ENCODE results near the gene KLHL40. TPM values are rescaled to one million over a fixed set of nuclear protein-coding genes. Genes with fewer than 3 reads are reported as not detected.

KLHL40 gene
- total RNA-seq, 1 experiment from 2014 or later: not detected

DNA sequence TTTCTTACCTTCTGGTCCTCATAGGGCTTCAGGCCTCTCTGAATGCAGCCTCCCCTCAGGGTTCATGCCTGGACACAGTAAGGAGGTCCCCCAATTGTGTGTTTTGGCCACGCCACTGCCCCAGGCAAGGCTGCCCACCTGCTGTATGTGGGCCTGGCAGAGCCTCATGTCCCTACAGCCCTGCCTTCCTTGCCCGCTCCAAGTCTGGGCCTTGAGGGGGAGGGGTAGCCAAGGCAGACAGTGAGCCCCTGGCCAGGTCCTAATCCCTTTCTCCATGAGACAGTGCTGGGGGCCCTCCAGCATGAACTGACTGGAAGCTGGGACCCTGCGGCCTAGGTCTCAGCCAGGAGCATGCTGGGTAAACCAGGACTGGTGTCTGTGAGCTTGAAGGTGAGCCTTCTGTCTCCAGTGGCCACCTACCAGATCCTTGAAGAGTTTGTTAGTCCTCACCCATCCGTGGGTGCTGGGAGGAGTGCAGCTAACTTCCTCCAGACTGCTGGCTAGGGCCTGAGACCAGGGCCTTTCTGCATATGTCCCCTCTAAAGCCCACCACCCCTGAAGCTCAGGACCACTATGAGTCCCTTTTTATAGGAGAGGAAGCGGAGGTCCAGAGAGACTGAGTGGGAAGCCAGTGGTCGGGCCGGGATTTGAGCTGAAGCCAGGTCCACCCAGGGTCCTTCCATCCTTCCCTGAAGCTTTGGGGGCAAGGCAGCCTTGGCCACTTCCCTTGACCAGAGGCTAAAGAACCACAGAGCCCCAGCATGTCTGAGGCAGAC is 23.1 kb upstream of the KLHL40 start:
- POLR2A ChIA-PET: no interaction called here
- H3K9me3 ChIP-seq (ENCODE audit: control insufficient read depth, insufficient read depth, low read depth, low read length): no peaks in the 10 kb centered on the region
- no peaks in the 10 kb centered on the region for H3K36me3 ChIP-seq (ENCODE audit: control insufficient read depth, insufficient read depth, low read length)
- ATAC-seq (no peak), DNase-seq (ENCODE audit: low read depth, low spot score) (no peak)
- intact Hi-C loops (cut with micrococcal nuclease; ENCODE audit: unreplicated experiment) (no loop called here), in situ Hi-C loops (cut with HindIII; ENCODE audit: low pct_unique_long_range_greater_than_20kb, low sequenced_read_pairs) (no loop called here)
- H3K27ac ChIP-seq (ENCODE audit: low read length): no peak overlapping the region
- no TSS peak for BruUV-seq (replicated peaks)
- TF ChIP-seq, protein P1, sequence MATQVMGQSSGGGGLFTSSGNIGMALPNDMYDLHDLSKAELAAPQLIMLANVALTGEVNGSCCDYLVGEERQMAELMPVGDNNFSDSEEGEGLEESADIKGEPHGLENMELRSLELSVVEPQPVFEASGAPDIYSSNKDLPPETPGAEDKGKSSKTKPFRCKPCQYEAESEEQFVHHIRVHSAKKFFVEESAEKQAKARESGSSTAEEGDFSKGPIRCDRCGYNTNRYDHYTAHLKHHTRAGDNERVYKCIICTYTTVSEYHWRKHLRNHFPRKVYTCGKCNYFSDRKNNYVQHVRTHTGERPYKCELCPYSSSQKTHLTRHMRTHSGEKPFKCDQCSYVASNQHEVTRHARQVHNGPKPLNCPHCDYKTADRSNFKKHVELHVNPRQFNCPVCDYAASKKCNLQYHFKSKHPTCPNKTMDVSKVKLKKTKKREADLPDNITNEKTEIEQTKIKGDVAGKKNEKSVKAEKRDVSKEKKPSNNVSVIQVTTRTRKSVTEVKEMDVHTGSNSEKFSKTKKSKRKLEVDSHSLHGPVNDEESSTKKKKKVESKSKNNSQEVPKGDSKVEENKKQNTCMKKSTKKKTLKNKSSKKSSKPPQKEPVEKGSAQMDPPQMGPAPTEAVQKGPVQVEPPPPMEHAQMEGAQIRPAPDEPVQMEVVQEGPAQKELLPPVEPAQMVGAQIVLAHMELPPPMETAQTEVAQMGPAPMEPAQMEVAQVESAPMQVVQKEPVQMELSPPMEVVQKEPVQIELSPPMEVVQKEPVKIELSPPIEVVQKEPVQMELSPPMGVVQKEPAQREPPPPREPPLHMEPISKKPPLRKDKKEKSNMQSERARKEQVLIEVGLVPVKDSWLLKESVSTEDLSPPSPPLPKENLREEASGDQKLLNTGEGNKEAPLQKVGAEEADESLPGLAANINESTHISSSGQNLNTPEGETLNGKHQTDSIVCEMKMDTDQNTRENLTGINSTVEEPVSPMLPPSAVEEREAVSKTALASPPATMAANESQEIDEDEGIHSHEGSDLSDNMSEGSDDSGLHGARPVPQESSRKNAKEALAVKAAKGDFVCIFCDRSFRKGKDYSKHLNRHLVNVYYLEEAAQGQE (IDR thresholded peaks at IDR 0.05; ENCODE audit: insufficient read depth in 1 of 2, low read depth in 2 of 2, low read length in 1 of 2): no peak
- TF ChIP-seq POLR2AphosphoS5 (IDR thresholded peaks at IDR 0.05; ENCODE audit: low read depth, low read length): no peak
- CTCF ChIA-PET: no interaction called here
- no peaks in the 10 kb centered on the region for H3K27me3 ChIP-seq (ENCODE audit: control insufficient read depth, insufficient read depth, low read length)
- no peak overlapping the region for H3K4me3 ChIP-seq (ENCODE audit: low read depth in 2 of 2, low read length in 2 of 2)
- H3K4me1 ChIP-seq (ENCODE audit: control insufficient read depth, insufficient read depth, low read length): no peaks in the 10 kb centered on the region

DNA sequence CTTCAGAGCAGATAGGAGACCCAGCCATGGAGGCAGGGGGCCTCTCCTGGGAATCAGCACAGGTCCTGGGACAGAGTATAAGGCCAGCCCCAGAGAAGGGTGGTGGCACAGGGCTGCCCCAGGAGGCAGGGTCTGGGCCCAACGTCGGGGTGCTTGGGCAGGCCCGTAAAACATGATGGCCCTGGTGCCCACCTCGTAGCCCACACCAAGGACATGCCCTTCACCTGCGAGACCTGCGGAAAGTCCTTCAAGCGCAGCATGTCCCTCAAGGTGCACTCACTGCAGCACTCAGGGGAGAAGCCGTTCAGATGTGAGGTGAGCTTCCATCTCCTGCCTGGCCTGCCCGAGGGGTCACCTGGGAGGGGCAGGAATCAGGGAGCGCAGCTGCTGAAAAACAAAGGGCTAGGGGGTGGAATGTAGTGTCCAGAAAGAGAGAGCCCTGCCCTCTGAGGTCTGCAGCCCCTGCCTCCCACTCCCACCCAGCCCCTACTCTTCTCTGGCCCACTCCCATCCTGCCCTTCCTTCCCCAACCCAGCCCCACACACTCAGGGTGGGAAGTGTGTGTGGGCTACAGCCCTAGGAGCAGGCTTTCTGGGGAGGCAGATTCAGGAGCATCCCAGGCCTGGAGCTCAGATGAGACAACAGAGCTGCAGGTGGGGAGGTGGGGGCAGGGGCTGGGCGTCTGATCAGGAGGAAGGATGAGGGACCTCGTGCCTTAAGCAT is 22.4 kb upstream of the KLHL40 start:
- ChIA-PET CTCF (no interaction called here), POLR2A (no interaction called here)
- in situ Hi-C loops (cut with HindIII; ENCODE audit: low pct_unique_long_range_greater_than_20kb, low sequenced_read_pairs): no loop called here
- intact Hi-C loops (cut with micrococcal nuclease; ENCODE audit: unreplicated experiment): no loop called here
- BruUV-seq (replicated peaks): no TSS peak
- TF ChIP-seq TCF7L2 (IDR thresholded peaks at IDR 0.05; ENCODE audit: low read depth, low read length) (no peak), SIN3A (IDR thresholded peaks at IDR 0.05; ENCODE audit: borderline replicate concordance, insufficient read depth, low read depth, low read length) (no peak), POLR2AphosphoS5 (IDR thresholded peaks at IDR 0.05; ENCODE audit: low read depth, low read length) (no peak)
- TF ChIP-seq, protein P2, sequence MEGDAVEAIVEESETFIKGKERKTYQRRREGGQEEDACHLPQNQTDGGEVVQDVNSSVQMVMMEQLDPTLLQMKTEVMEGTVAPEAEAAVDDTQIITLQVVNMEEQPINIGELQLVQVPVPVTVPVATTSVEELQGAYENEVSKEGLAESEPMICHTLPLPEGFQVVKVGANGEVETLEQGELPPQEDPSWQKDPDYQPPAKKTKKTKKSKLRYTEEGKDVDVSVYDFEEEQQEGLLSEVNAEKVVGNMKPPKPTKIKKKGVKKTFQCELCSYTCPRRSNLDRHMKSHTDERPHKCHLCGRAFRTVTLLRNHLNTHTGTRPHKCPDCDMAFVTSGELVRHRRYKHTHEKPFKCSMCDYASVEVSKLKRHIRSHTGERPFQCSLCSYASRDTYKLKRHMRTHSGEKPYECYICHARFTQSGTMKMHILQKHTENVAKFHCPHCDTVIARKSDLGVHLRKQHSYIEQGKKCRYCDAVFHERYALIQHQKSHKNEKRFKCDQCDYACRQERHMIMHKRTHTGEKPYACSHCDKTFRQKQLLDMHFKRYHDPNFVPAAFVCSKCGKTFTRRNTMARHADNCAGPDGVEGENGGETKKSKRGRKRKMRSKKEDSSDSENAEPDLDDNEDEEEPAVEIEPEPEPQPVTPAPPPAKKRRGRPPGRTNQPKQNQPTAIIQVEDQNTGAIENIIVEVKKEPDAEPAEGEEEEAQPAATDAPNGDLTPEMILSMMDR (IDR thresholded peaks at IDR 0.05): no peak
- TF ChIP-seq, protein P1 (IDR thresholded peaks at IDR 0.05; ENCODE audit: insufficient read depth in 1 of 2, low read depth in 2 of 2, low read length in 1 of 2): no peak
- no peak for DNase-seq (ENCODE audit: low read depth, low spot score)
- ATAC-seq: no peak
- no peaks in the 10 kb centered on the region for H3K27me3 ChIP-seq (ENCODE audit: control insufficient read depth, insufficient read depth, low read length)
- no peak overlapping the region for H3K4me3 ChIP-seq (ENCODE audit: low read depth in 2 of 2, low read length in 2 of 2)
- no peaks in the 10 kb centered on the region for H3K4me1 ChIP-seq (ENCODE audit: control insufficient read depth, insufficient read depth, low read length)
- H3K27ac ChIP-seq (ENCODE audit: low read length): no peak overlapping the region
- no peaks in the 10 kb centered on the region for H3K9me3 ChIP-seq (ENCODE audit: control insufficient read depth, insufficient read depth, low read depth, low read length)
- no peaks in the 10 kb centered on the region for H3K36me3 ChIP-seq (ENCODE audit: control insufficient read depth, insufficient read depth, low read length)

All from Panc1 (cell line).